HG03139 (cell line): ENCODE measurements around the gene LY6G6C.

Experiments used
- ATAC-seq: cut with Tn5 transposase; IDR thresholded peaks from one replicate; pipeline ENCODE4 v1.9.1; 2021; ENCODE audit not compliant: unreplicated experiment

The LY6G6C gene

GRCh38 chr6:31708224-31708623, 13.3 kb downstream of the LY6G6C start:
- ATAC-seq, result no peak

DNA sequence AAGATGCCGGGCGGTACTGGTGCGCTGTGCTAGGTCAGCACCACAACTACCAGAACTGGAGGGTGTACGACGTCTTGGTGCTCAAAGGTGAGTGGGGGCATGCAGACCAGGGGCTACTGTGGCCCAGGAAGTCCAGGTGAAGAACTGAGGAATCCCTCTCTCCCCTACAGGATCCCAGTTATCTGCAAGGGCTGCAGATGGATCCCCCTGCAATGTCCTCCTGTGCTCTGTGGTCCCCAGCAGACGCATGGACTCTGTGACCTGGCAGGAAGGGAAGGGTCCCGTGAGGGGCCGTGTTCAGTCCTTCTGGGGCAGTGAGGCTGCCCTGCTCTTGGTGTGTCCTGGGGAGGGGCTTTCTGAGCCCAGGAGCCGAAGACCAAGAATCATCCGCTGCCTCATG, 13.8 kb downstream of the LY6G6C start:
- ATAC-seq, result no peak

- ATAC-seq, result no peak
Observed at GRCh38 chr6:31706599-31706998, 14.9 kb downstream of the LY6G6C start, which contains the start of gene LY6G6F. Gene LY6G6F (plus strand): TSS chr6:31706866. CDS start chr6:31706907, 41 bp downstream.

- no peak for ATAC-seq
Observed at GRCh38 chr6:31705931-31706330, 15.6 kb downstream of the LY6G6C start.

DNA sequence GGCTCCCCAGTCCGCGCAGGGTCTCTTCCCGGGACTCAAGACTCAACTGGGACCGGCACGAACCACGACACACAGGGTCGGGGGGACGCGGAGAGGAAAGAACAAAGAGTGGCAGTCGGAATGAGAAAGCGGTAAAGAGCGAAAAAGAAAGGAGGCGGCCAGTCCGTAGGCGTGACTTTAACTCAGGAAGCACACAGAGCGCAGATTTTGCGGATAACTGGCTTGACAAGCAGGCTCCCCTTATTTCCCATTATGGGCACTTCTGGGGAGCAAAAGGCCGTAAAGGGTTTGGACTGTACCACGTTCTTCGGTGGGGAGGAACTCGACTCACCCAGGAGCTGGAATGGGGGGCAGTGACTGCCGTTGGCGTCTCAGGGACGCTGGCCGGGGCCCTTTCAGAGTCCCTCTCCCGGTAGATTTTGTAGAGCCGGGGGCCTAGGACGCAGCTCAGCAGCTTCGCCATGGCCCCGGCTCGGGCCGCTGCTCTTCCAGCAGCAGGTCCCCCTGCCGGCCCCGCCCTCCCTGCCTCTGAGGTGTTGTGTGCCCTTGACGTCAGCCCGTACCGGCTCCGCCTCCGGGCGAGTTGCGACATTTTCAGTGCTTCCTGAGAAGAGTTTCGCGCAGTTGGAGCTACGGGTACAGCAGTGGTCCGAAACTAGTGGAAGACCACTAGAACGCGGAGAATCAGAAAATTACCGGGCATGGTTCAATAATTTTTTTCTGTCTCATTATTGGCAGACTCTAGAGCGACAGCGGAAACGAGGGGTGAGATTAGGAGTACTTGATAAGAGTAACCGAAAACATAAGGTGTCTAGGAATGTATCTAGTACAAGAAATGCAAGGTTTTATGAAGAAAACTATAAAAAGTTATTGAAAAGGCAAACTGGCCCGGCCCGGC, 18.5 kb downstream of the LY6G6C start, which contains the start of gene ABHD16A:
TSS of gene ABHD16A (minus strand) at position 506 of the 898 bp plus-strand sequence. CDS start at position 463, 43 bp downstream.
- peak; percentile 90 for ATAC-seq

DNA sequence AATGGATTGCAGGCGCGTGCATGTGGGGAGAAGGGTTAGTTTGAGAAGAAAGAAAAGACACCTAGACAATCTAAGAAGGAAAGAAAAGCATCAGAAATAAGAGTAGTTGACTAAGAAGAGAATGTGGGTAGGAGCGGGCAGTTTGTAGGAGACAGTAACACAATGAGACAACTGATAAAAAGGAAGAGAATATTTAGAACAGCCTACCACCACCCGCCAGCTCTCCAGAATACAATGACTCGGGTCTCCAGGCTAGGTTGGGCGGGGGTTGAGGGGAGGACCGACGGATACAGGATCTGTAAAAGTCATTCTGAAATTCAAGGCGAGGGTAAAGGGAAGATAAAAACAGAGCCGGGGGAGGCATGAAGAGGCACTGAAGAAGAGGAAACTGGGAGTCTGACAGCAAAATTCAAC, 19.1 kb downstream of the LY6G6C start:
- ATAC-seq, result no peak

- no peak for ATAC-seq
Observed at GRCh38 chr6:31701666-31702404, 19.7 kb downstream of the LY6G6C start.

DNA sequence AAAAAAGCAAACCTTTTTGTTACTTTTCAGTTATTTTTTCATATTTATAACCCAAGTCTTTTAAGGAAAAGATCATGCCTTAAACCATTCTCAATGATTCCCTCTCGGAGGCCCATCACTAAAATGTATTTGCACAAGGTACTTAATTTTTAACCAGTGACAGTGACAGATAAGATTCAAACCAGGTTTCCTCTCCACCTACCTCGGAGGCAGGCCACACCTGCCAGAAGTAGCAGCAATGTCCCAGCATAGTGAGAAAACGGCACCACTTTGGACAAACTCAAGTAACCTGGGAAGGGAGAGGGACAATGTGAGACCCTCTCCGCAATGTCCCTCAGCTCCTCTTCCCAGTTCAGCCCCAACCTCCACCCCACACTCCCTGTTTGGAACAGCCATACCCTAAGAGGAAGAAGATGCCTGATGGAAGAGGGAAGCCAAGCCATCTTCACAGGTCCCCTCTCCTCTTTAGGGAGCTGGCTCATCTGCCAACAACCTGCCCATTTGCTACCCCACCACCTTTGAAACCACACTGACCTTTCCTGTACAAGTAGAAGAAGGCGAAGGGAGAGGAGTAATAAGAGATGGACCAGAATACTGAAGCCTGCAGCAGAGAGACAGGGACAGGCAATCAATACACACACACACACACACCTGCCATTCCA, 20.7 kb downstream of the LY6G6C start:
- ATAC-seq, result no peak

- ATAC-seq, result no peak
Observed at GRCh38 chr6:31697555-31697954, 24.0 kb downstream of the LY6G6C start.

DNA sequence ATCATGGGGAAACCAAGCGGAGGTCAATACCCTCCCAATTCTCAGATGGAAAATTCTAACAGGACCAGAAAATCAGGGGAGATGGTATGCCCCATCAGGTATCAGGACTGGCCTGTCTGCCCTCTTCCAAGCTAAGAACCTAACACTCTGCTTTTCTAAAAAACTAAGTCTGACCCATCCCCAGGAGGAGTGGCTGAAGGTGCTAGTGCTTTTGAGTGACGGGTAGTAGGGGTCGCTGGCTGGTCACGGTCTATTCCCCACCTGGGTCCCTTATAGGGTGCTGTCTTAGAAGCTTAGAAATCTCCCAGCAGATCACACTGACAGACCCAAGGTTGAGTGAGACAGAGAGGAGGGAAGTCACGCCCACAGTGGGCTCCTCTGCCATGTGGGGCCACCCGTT, 28.0 kb downstream of the LY6G6C start:
- ATAC-seq, result no peak

DNA sequence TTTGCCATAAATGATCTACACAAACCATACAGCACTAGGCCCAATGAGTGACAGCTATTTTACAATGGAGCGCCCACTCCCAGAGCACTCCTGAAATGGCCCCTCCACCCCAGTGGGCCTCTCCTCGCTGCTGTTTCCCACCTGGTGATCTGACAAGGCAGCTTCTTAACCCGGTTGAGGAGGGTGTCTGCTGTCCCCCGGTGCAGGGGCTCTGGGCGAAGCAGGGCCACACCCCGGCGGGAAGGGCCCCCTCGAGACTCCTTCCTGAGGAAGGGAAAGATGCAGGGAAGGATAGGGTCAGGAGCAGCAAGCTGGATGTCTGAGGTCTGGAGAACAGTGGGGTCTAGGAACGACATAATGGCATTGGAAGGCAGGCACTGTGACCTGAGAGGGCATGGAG, 28.7 kb downstream of the LY6G6C start:
- no peak for ATAC-seq

DNA sequence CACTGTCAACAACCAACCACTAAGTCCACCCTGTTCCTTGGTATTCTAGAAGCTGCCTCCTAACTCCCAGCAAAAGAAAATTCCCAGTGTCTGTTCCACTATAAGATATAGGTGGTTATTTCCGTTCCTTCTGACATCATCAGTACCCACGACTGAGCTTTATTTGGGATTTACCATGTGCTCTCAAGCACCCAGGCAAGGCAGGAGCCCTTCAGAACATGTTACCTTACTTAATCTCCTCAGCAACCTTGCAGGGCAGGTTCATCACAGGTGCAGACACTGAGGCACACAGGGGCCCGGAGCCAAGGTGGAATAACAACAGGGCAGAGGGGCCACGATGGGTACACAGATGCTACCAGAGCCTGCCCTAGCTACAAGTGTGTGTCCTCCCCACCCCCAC, 29.2 kb downstream of the LY6G6C start:
- no peak for ATAC-seq

DNA sequence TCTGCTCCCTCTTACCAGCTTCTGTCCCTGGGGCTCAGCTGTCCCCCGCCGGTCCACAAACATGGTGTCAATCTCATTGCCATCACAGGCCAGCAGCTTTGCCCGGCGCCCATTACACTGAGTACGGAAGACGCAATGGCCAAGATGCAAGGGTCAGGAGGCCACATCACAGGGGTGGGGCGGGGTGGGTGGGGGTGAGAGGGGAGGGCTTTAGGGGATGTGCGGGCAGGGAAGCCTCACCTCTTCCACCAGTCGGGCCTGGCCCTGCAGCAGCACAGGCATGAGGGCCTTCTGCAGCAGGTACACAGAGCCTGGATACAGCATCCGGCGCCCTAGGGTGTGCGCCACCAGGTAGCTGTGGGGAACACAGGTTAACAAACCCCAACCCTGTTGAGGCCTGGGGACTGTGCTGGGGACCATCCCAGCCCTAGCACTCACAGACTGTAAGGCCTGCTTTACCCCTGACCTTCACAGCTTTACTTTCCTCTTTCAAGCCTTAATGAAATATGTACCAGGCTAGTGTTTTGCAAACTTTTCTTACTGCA, 29.9 kb downstream of the LY6G6C start:
- no peak for ATAC-seq

DNA sequence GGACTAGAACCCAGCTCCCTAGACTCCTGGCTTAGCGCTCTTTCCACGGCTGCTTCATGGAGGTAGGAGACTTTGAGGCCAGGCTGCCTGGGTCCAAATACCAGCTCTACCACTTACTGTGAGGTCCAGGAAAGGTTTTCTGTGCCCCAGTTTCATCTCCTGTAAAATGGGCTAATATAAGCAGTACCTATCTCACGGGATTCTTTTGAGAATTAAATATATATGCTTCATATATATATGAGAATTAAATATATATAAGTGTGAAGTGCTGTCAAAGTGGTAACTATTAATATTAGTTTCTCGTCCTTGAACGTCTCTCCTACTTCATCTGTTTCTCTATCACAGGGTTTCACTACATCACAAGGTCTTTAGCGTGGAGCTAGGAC, 30.5 kb downstream of the LY6G6C start:
- no peak for ATAC-seq

DNA sequence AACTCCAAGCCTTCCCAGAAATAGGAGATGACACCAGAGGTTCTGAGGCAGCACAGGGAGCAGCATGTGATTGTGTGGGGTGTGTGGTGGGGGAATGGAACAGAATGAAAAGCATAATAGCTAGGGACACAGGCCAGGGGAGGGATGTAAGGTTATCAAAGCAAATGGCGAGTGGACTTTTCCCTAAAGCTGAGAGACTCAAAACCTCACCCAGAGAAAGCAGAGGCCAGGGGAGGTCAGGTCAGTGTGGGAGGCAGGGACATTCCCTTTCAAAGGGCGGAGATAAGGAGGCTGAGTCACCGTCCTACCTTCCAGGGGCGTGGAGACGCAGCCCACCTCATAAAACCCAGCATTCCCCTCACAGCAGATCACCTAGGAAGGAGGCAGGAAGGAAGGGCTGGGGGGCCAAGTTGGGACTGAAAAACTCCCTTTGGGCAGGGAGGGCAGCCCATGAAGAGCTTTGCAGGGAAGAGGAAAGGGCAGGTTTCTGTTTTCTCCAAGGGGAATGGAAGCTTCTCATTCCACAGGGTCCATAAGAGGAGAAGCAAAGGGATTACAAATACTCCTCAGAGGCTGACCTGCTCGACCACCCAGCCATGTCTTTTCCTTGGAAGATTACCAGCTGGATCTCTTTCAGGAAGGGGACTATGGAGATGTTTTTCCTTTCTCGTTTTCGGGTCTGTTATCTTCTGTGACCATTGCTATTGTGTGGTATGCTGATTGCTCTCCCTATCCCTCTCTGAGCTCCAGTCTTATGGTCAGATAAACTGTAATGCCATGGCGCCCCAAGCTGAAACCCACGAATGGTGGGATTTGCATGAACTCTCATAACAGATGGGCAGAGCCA, 31.1 kb downstream of the LY6G6C start:
- no peak for ATAC-seq

- no peak for ATAC-seq
Observed at GRCh38 chr6:31689249-31690110, 32.1 kb downstream of the LY6G6C start.

- ATAC-seq, result no peak
Observed at GRCh38 chr6:31687860-31688693, 33.5 kb downstream of the LY6G6C start.

DNA sequence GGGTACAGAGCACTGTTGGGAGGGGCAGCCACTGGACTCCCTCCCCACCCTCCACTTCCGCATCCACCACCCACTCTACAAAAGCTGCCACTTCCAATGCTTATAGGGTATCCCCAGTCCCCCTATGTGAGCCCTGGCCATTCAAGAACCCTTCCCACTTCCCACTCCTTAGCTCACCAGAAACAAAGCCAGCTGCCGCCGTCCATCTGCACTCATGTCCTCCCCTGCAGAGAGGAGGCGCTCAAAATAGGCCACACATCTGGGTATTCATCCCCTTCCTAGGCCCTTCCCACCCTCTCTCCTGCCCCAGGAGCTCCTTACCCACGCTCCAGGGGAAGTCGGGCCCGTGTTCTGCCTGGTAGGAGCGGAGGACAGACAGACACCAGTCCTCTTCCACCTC, 34.2 kb downstream of the LY6G6C start:
- ATAC-seq, result no peak
